HepG2 (cell line): ENCODE results near the gene CDK10. TPM values are rescaled to one million over a fixed set of nuclear protein-coding genes. Genes with fewer than 3 reads are reported as not detected.
A peak's percentile ranks its signal among the peaks of the same experiment; 100 is the strongest.

Experiments
- CREB1 ChIP-seq, 2 experiments: fragments of 450-650 bp in 1 of 2; IDR thresholded peaks; 2 replicates each; pipeline ENCODE4 v1.6.1; 2016 to 2017; ENCODE audit warnings: control low read depth in 1 of 2, mild to moderate bottlenecking in 1 of 2, missing compliant biosample characterization in 1 of 2, missing genetic modification characterization in 1 of 2
- MED1 ChIP-seq: sonication (generic); formaldehyde crosslinking; IDR thresholded peaks from 2 replicates; pipeline ENCODE4 v1.4.0; 2020; ENCODE audit warnings: missing genetic modification reagents
- MIER2 ChIP-seq: IDR thresholded peaks from 2 replicates; pipeline ENCODE4 v1.6.1; 2016; ENCODE audit warnings: missing biosample characterization, missing genetic modification reagents
- MXD1 ChIP-seq: sonication (generic); formaldehyde crosslinking; IDR thresholded peaks from 2 replicates; pipeline ENCODE4 v1.4.0; 2020; ENCODE audit warnings: mild to moderate bottlenecking, missing genetic modification reagents
- MXD4 ChIP-seq: IDR thresholded peaks from 2 replicates; pipeline ENCODE4 v1.6.1; 2016; ENCODE audit warnings: mild to moderate bottlenecking, missing biosample characterization, missing genetic modification reagents
- NCOA5 ChIP-seq: sonication (generic); formaldehyde crosslinking; IDR thresholded peaks from 2 replicates; pipeline ENCODE4 v1.4.0; 2020; ENCODE audit warnings: missing genetic modification reagents
- ONECUT2 ChIP-seq: sonication (generic); formaldehyde crosslinking; IDR thresholded peaks from 2 replicates; pipeline ENCODE4 v1.4.0; 2020; ENCODE audit warnings: missing genetic modification reagents
- PHF20 ChIP-seq: sonication (generic); formaldehyde crosslinking; IDR thresholded peaks from 2 replicates; pipeline ENCODE4 v1.5.0; 2020; ENCODE audit warnings: mild to moderate bottlenecking, missing genetic modification reagents
- ZFYVE20 ChIP-seq: sonication (generic); formaldehyde crosslinking; IDR thresholded peaks from 2 replicates; pipeline ENCODE4 v1.8.0; 2023; ENCODE audit warnings: low read depth, mild to moderate bottlenecking, moderate library complexity, missing genetic modification reagents, borderline replicate concordance
- ZNF574 ChIP-seq: sonication (generic); formaldehyde crosslinking; IDR thresholded peaks from 2 replicates; pipeline ENCODE4 v1.4.0; 2020; ENCODE audit warnings: missing genetic modification reagents
- polyA plus RNA-seq, 8 experiments: library from polyadenylated mRNA; depleted of rRNA in 3 of 8; stranded (reverse) in 7 of 8; unstranded in 1 of 8; fragments of >200 nt; fragmentation: Illumina TruSeq in 4 of 8; extraction: Trizol in 4 of 8; gene quantifications; 2 replicates each; pipeline versions ENCODE4 v1.2.1 to v1.2.3, GENCODE V29; 2011 to 2016; ENCODE audit warnings: low read depth in 4 of 8, missing spikeins in 1 of 8, mixed read lengths in 1 of 8; ENCODE audit not compliant: insufficient read depth in 1 of 8
- total RNA-seq, 5 experiments: library from RNA; depleted of rRNA; stranded (reverse); fragments of >200 nt; fragmentation: Illumina TruSeq; extraction: Trizol; gene quantifications; 2 replicates each; pipeline ENCODE4 v1.2.3, GENCODE V29; 2016; ENCODE audit warnings: low read depth in 1 of 5
- TF ChIP-seq, protein P1 (sequence below): sonication (generic); formaldehyde crosslinking; IDR thresholded peaks from 2 replicates; pipeline ENCODE4 v1.4.0; 2020; ENCODE audit warnings: missing genetic modification reagents
- TF ChIP-seq, protein P2 (sequence below): sonication (generic); formaldehyde crosslinking; IDR thresholded peaks from 2 replicates; pipeline ENCODE4 v1.5.0; 2020; ENCODE audit warnings: mild to moderate bottlenecking, missing genetic modification reagents, borderline replicate concordance
- TF ChIP-seq, protein P3 (sequence below): IDR thresholded peaks from 2 replicates; pipeline ENCODE4 v1.6.1; 2016; ENCODE audit warnings: missing biosample characterization, missing genetic modification reagents, low read depth

Gene CDK10
- total and polyA plus RNA-seq, 2 of the 13 experiments (the other 11 are each of a cell fraction or from before 2014, with no cell fraction given), result 2.5 to 3.9 TPM

- TF ChIP-seq, protein P1, sequence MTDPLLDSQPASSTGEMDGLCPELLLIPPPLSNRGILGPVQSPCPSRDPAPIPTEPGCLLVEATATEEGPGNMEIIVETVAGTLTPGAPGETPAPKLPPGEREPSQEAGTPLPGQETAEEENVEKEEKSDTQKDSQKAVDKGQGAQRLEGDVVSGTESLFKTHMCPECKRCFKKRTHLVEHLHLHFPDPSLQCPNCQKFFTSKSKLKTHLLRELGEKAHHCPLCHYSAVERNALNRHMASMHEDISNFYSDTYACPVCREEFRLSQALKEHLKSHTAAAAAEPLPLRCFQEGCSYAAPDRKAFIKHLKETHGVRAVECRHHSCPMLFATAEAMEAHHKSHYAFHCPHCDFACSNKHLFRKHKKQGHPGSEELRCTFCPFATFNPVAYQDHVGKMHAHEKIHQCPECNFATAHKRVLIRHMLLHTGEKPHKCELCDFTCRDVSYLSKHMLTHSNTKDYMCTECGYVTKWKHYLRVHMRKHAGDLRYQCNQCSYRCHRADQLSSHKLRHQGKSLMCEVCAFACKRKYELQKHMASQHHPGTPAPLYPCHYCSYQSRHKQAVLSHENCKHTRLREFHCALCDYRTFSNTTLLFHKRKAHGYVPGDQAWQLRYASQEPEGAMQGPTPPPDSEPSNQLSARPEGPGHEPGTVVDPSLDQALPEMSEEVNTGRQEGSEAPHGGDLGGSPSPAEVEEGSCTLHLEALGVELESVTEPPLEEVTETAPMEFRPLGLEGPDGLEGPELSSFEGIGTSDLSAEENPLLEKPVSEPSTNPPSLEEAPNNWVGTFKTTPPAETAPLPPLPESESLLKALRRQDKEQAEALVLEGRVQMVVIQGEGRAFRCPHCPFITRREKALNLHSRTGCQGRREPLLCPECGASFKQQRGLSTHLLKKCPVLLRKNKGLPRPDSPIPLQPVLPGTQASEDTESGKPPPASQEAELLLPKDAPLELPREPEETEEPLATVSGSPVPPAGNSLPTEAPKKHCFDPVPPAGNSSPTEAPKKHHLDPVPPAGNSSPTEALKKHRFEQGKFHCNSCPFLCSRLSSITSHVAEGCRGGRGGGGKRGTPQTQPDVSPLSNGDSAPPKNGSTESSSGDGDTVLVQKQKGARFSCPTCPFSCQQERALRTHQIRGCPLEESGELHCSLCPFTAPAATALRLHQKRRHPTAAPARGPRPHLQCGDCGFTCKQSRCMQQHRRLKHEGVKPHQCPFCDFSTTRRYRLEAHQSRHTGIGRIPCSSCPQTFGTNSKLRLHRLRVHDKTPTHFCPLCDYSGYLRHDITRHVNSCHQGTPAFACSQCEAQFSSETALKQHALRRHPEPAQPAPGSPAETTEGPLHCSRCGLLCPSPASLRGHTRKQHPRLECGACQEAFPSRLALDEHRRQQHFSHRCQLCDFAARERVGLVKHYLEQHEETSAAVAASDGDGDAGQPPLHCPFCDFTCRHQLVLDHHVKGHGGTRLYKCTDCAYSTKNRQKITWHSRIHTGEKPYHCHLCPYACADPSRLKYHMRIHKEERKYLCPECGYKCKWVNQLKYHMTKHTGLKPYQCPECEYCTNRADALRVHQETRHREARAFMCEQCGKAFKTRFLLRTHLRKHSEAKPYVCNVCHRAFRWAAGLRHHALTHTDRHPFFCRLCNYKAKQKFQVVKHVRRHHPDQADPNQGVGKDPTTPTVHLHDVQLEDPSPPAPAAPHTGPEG (CRISPR knock-in tag), result peak; percentile 93
- TF ChIP-seq CREB1 (IDR thresholded peaks at IDR 0.05) (peak; percentile 54; the same call in 1 of the 2 replicates), CREB1 (CRISPR knock-in tag; IDR thresholded peaks at IDR 0.05) (no peak), MXD4 (CRISPR knock-in tag) (peak; percentile 86), ZFYVE20 (CRISPR knock-in tag) (0 out of 2 replicates have a peak, but pooled peaks have one; percentile 34), ZNF574 (CRISPR knock-in tag) (peak; percentile 43; the same call in 1 of the 2 replicates), MXD1 (peak; percentile 86; the same call in 1 of the 2 replicates), ONECUT2 (CRISPR knock-in tag) (peak; percentile 68), PHF20 (CRISPR knock-in tag) (no peak), MIER2 (CRISPR knock-in tag) (no peak), NCOA5 (CRISPR knock-in tag) (no peak), MED1 (CRISPR knock-in tag) (peak; percentile 57; the same call in 1 of the 2 replicates)
- TF ChIP-seq, protein P2, sequence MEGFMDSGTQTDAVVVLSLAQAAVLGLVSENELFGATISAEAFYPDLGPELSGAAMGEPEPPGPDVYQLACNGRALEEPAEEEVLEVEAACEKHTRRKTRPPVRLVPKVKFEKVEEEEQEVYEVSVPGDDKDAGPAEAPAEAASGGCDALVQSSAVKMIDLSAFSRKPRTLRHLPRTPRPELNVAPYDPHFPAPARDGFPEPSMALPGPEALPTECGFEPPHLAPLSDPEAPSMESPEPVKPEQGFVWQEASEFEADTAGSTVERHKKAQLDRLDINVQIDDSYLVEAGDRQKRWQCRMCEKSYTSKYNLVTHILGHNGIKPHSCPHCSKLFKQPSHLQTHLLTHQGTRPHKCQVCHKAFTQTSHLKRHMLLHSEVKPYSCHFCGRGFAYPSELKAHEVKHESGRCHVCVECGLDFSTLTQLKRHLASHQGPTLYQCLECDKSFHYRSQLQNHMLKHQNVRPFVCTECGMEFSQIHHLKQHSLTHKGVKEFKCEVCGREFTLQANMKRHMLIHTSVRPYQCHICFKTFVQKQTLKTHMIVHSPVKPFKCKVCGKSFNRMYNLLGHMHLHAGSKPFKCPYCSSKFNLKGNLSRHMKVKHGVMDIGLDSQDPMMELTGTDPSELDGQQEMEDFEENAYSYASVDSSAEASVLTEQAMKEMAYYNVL (CRISPR knock-in tag), result 0 out of 2 replicates have a peak, but pooled peaks have one; percentile 43
- TF ChIP-seq, protein P3, sequence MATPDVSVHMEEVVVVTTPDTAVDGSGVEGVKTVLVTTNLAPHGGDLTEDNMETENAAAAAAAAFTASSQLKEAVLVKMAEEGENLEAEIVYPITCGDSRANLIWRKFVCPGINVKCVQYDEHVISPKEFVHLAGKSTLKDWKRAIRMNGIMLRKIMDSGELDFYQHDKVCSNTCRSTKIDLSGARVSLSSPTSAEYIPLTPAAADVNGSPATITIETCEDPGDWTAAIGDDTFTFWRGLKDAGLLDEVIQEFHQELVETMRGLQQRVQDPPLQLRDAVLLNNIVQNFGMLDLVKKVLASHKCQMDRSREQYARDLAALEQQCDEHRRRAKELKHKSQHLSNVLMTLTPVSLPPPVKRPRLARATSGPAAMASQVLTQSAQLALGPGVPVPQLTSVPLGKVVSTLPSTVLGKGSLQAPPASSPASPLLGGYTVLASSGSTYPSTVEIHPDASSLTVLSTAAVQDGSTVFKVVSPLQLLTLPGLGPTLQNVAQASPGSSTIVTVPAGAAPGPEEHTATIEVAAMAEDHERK (CRISPR knock-in tag), result no peak
Measured at GRCh38 chr16:89701425-89702406, 15.2 kb downstream of the CDK10 start, which contains the start of gene SPATA2L (continued).
